GM12878 (cell line): ENCODE results near the gene MYO1D. TPM values are rescaled to one million over a fixed set of nuclear protein-coding genes. Genes with fewer than 3 reads are reported as not detected.

Experiments used
- ATAC-seq: fragments of 200-7000 bp; cut with Tn5 transposase; 3 replicates; pipeline ENCODE4 v1.9.1; 2020; ENCODE audit warnings: mild to moderate bottlenecking, moderate library complexity
- BruUV-seq: library from RNA; stranded (reverse); fragments of 400-500 nt; replicated peaks from 2 replicates; lab custom pipeline; 2021; lab: Mats Ljungman, UMichigan
- CTCF ChIA-PET: fragments of 300-600 bp; sonication (Branson Sonifier 250); formaldehyde crosslinking; extraction: SDS; loops from one replicate; lab custom pipeline; 2021; ENCODE audit warnings: inconsistent platforms; lab: Yijun Ruan, JAX
- POLR2A ChIA-PET: fragments of 350-600 bp; formaldehyde crosslinking; extraction: SDS; loops from one replicate; lab custom pipeline; 2021; ENCODE audit warnings: inconsistent platforms; lab: Charles Lee
- RAD21 ChIA-PET: fragments of 300-600 bp; sonication (Branson Sonifier 250); formaldehyde crosslinking; loops from one replicate; lab custom pipeline; 2023; ENCODE audit warnings: antibody characterized with exemption; ENCODE audit not compliant: unreplicated experiment; lab: Charles Lee
- SMC1A ChIA-PET: fragments of 300-600 bp; sonication (Branson Sonifier 250); formaldehyde crosslinking; loops from one replicate; lab custom pipeline; 2023; ENCODE audit not compliant: unreplicated experiment, uncharacterized antibody; lab: Charles Lee
- DNase-seq: peaks from one replicate; pipeline ENCODE4 v3.0.0-alpha.2; 2011; ENCODE audit warnings: low read depth, low spot score
- FAIRE-seq: peaks from 3 replicates; lab custom pipeline; 2011; peaks lifted over from hg19 to GRCh38; lab: Jason Lieb, UNC
- H2AFZ ChIP-seq: 2 replicates; pipeline ENCODE4 v1.6.0; 2011; ENCODE audit warnings: low read depth, low read length, control low read depth; ENCODE audit not compliant: control insufficient read depth
- H3K27ac ChIP-seq: 2 replicates; pipeline ENCODE4 v1.5.1; 2011; ENCODE audit warnings: control low read depth; ENCODE audit not compliant: control insufficient read depth, insufficient read depth
- H3K27me3 ChIP-seq, 2 experiments: replicated peaks in 1 of 2; 2 replicates each; pipeline versions ENCODE4 v1.6.0 to v1.6.1; 2011; ENCODE audit warnings: low read length in 1 of 2; ENCODE audit not compliant: control insufficient read depth in 2 of 2, insufficient read depth in 2 of 2
- H3K36me3 ChIP-seq, 2 experiments: 2 replicates each; pipeline ENCODE4 v1.5.1; 2011; ENCODE audit warnings: low read length in 1 of 2; ENCODE audit not compliant: control insufficient read depth in 2 of 2, insufficient read depth in 2 of 2
- H3K4me1 ChIP-seq: 2 replicates; pipeline ENCODE4 v1.6.1; 2011; ENCODE audit warnings: mild to moderate bottlenecking, low read length, moderate library complexity, mixed read lengths; ENCODE audit not compliant: control insufficient read depth, insufficient read depth
- H3K4me2 ChIP-seq: 2 replicates; pipeline ENCODE4 v1.6.0; 2011; ENCODE audit warnings: control low read depth; ENCODE audit not compliant: control insufficient read depth, insufficient read depth
- H3K4me3 ChIP-seq: fragments of 200-600 bp; sonication (generic); 2 replicates; pipeline ENCODE4 v1.5.1; 2016
- H3K79me2 ChIP-seq: 2 replicates; pipeline ENCODE4 v1.6.0; 2011; ENCODE audit warnings: low read length; ENCODE audit not compliant: control insufficient read depth, insufficient read depth
- H3K9ac ChIP-seq: 2 replicates; pipeline ENCODE4 v1.8.0; 2011; ENCODE audit warnings: low read length, control low read depth, mixed read lengths; ENCODE audit not compliant: control insufficient read depth, insufficient read depth
- H3K9me3 ChIP-seq: replicated peaks from 3 replicates; pipeline ENCODE4 v1.5.1; 2011; ENCODE audit warnings: mild to moderate bottlenecking, low read length; ENCODE audit not compliant: control insufficient read depth, insufficient read depth
- H4K20me1 ChIP-seq: 2 replicates; pipeline ENCODE4 v1.6.0; 2011; ENCODE audit not compliant: control insufficient read depth, insufficient read depth
- BCLAF1 ChIP-seq: fragments of 450-650 bp; IDR thresholded peaks from 2 replicates; pipeline ENCODE4 v1.6.1; 2017; ENCODE audit warnings: antibody characterized with exemption, mild to moderate bottlenecking, moderate library complexity
- BMI1 ChIP-seq: fragments of 450-650 bp; IDR thresholded peaks from 2 replicates; pipeline ENCODE4 v1.6.1; 2016; ENCODE audit warnings: mild to moderate bottlenecking, moderate library complexity, borderline replicate concordance
- CHD1 ChIP-seq: IDR thresholded peaks from 2 replicates; pipeline ENCODE4 v1.6.1; 2012; ENCODE audit warnings: low read depth, low read length, improper control_type of control experiment
- CHD2 ChIP-seq: IDR thresholded peaks from 2 replicates; pipeline ENCODE4 v1.6.1; 2011; ENCODE audit warnings: low read depth, low read length, improper control_type of control experiment, borderline replicate concordance
- CHD4 ChIP-seq: fragments of 200-600 bp; sonication (generic); IDR thresholded peaks from 2 replicates; pipeline ENCODE4 v1.6.1; 2016; ENCODE audit warnings: mild to moderate bottlenecking
- EED ChIP-seq: sonication (generic); IDR thresholded peaks from 2 replicates; pipeline ENCODE4 v1.6.1; 2016; ENCODE audit warnings: antibody characterized with exemption, low read depth
- HDGF ChIP-seq: fragments of 450-650 bp; IDR thresholded peaks from 2 replicates; pipeline ENCODE4 v1.6.1; 2016; ENCODE audit warnings: antibody characterized with exemption
- NFYB ChIP-seq: IDR thresholded peaks from 2 replicates; pipeline ENCODE4 v1.6.1; 2011; ENCODE audit warnings: low read depth, mild to moderate bottlenecking, low read length, improper control_type of control experiment, moderate library complexity; ENCODE audit not compliant: insufficient read depth
- POLR2AphosphoS5 ChIP-seq: IDR thresholded peaks from 2 replicates; pipeline ENCODE4 v1.6.1; 2011; ENCODE audit warnings: mild to moderate bottlenecking, low read length, inconsistent platforms
- RCOR1 ChIP-seq: conservative IDR thresholded peaks from 2 replicates; pipeline ENCODE4 v1.6.1; 2012; ENCODE audit warnings: low read depth, low read length, improper control_type of control experiment
- SIN3A ChIP-seq: IDR thresholded peaks from 2 replicates; pipeline ENCODE4 v1.6.1; 2012; ENCODE audit warnings: low read depth, low read length, improper control_type of control experiment
- STAT1 ChIP-seq: fragments of 450-650 bp; conservative IDR thresholded peaks from 2 replicates; pipeline ENCODE4 v1.6.1; 2014; ENCODE audit warnings: antibody characterized with exemption, mild to moderate bottlenecking
- WGBS: methylation state at CpG from one replicate; pipeline ENCODE4 v1.1.6; 2016; ENCODE audit warnings: low lambda C conversion rate; ENCODE audit not compliant: insufficient replicate concordance, insufficient coverage; ENCODE audit errors: missing lambda C conversion rate; 5-methylcytosine and 5-hydroxymethylcytosine counted together
- in situ Hi-C: fragments of 300-500 bp; cut with MboI; formaldehyde crosslinking; loops from 9 replicates; pipeline ENCODE4 v1.14.3; 2018; ENCODE audit warnings: mixed read lengths
- intact Hi-C: fragments of 100-400 bp; cut with micrococcal nuclease; formaldehyde crosslinking; loops from one replicate; pipeline ENCODE4 v1.14.2; 2022; ENCODE audit not compliant: unreplicated experiment
- polyA plus RNA-seq, 11 experiments: library from polyadenylated mRNA; depleted of rRNA in 4 of 11; unstranded in 6 of 11; stranded (reverse) in 5 of 11; fragments of >200 nt; fragmentation: Nextera tagmentation in 4 of 11; fragmentation: Illumina TruSeq in 1 of 11; extraction: Ambion mirVana in 4 of 11; extraction: Trizol in 1 of 11; gene quantifications; 1 replicate in 1 of 11; 2 replicates in 10 of 11; pipeline versions ENCODE4 v1.2.1 to v1.2.3, GENCODE V29; 2011 to 2016; ENCODE audit warnings: inconsistent platforms in 2 of 11, missing spikeins in 2 of 11, low read depth in 1 of 11
- total RNA-seq, 4 experiments: library from RNA; depleted of rRNA in 3 of 4; stranded (reverse); fragments of >200 nt in 3 of 4; fragmentation: Illumina TruSeq in 1 of 4; extraction: Trizol in 1 of 4; gene quantifications; 2 replicates each; pipeline versions ENCODE4 v1.2.1 to v1.2.3, GENCODE V29; 2013 to 2021

The MYO1D gene
- total and polyA plus RNA-seq, 10 of the 15 experiments (the other 5 are each of a cell fraction or from before 2014, with no cell fraction given): 1.8 to 37.7 (median 25.4) TPM

- ATAC-seq (no peak), DNase-seq (no peak), FAIRE-seq (no peak)
- WGBS: 63% methylated on average over 2 of the region's 2 CpGs
- no peaks in the 10 kb centered on the region for H3K9me3 ChIP-seq
- no peaks in the 10 kb centered on the region for H3K79me2 ChIP-seq
- in situ Hi-C loops: no loop called here
- no peaks in the 10 kb centered on the region for H3K36me3 ChIP-seq
- no peaks in the 10 kb centered on the region for H3K4me1 ChIP-seq
- SMC1A ChIA-PET: interaction anchor here (1.0 to 1.8 kb wide), 6 partner anchors 8 to 122 kb away, joined by 3 to 6 read pairs (median 4); no protein-coding TSS in a partner anchor
- no peak overlapping the region for H3K27ac ChIP-seq
- RAD21 ChIA-PET: interaction anchor here (1.2 to 1.8 kb wide), 3 partner anchors 13 to 113 kb away, joined by 3 to 5 read pairs (median 4); partner anchors contain the start of gene MYO1D
- H3K9ac ChIP-seq: no peak overlapping the region
- H3K4me3 ChIP-seq: no peak overlapping the region
- BruUV-seq: no TSS peak
- POLR2A ChIA-PET: no interaction called here
- H4K20me1 ChIP-seq: no peaks in the 10 kb centered on the region
- H3K4me2 ChIP-seq: no peak overlapping the region
- TF ChIP-seq STAT1: no peak
- no peak for TF ChIP-seq CHD2
- TF ChIP-seq SIN3A: no peak
- TF ChIP-seq HDGF: no peak
- TF ChIP-seq RCOR1: no peak
- TF ChIP-seq POLR2AphosphoS5: no peak
- TF ChIP-seq CHD4: no peak
- TF ChIP-seq CHD1: no peak
- no peak for TF ChIP-seq NFYB
- no peak for TF ChIP-seq BCLAF1
- no peak for TF ChIP-seq EED
- TF ChIP-seq BMI1: no peak
- TF ChIP-seq, all 136 proteins: peak for 0
- intact Hi-C loops: no loop called here
- CTCF ChIA-PET: interaction anchor here (0.6 to 2.9 kb wide), 5 partner anchors 11 to 693 kb away, joined by 3 to 8 read pairs (median 5); partner anchors contain the start of gene MYO1D
- H2AFZ ChIP-seq: no peak overlapping the region
- H3K27me3 ChIP-seq: peaks cover 0 to 3% of the 10 kb centered on the region in 2 experiments; a peak in 1 of 4 replicates
Measured at GRCh38 chr17:32896647-32897258, 19.8 kb upstream of the MYO1D start.
